GDM1 (cell line): Measurements from ENCODE around the gene TBX1.

Source experiments
- DNase-seq: peaks from one replicate; lab custom pipeline; 2025; lab: John Stamatoyannopoulos, UW

Gene TBX1

GRCh38 chr22:19814428-19814827 lies 53.9 kb downstream of the TBX1 start:
- DNase-seq = no peak

GRCh38 chr22:19815093-19815822 lies 54.7 kb downstream of the TBX1 start:
- no peak for DNase-seq

- no peak for DNase-seq
Observed at GRCh38 chr22:19815823-19816290, 55.3 kb downstream of the TBX1 start.

- DNase-seq = no peak
Observed at GRCh38 chr22:19816372-19817119, 56.0 kb downstream of the TBX1 start.
